Head of caudate nucleus (tissue), 42 donors: ENCODE results near the gene FOXO6.

Source experiments
- DNase-seq, 42 donors: peaks; one replicate each; pipeline versions ENCODE4 v3.0.0 to v3.0.0-alpha.2; 2020 to 2021; ENCODE audit warnings: mixed read lengths in 7 of 42
- intact Hi-C: fragments of 100-400 bp; cut with DNase I; formaldehyde crosslinking; loops from one replicate; pipeline ENCODE4 v1.15.0; 2022

The FOXO6 gene

DNA sequence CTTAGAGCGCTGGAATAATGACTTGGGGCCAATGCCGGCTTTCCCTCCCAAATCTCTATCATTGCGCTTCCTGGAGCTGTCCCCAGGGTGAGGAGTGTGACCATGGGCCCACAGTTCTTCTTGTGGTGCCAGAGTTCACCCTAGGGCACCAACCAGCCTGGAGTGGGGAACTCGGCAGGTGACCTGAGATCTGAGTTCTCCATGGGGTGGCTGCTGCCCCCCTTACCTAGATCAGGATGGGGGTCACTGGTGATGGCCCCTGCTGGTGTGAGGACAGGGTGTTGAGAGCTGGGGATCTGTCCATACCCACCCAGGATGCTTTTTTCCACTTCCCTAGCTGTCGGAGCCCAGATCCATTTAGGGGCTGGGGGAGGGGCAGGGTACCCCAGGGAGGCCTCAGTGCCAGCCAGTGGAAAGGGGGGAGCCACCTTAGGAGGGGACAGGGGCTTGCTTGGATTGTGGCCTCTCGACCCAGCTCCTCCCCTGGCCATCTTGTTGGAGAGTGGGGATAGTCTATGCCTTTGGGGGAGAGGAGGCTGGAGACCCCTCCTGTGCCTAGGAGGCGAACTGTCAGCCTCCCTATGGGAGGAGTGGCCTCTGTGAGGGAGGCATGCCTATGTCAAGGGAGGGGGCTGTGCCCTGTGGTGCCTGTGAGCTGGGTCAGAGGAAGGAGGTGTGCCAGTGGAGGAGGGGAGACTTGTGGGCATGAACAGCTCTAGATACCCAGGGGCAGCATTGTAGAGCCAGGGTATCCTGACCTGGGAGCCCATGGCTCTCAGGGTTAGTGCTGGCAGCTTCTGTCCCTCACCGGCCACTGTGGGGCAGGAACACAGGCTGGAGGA, 1.7 kb downstream of the FOXO6 start:
- peak in 1 of 42 donors; percentile 22 for DNase-seq

DNA sequence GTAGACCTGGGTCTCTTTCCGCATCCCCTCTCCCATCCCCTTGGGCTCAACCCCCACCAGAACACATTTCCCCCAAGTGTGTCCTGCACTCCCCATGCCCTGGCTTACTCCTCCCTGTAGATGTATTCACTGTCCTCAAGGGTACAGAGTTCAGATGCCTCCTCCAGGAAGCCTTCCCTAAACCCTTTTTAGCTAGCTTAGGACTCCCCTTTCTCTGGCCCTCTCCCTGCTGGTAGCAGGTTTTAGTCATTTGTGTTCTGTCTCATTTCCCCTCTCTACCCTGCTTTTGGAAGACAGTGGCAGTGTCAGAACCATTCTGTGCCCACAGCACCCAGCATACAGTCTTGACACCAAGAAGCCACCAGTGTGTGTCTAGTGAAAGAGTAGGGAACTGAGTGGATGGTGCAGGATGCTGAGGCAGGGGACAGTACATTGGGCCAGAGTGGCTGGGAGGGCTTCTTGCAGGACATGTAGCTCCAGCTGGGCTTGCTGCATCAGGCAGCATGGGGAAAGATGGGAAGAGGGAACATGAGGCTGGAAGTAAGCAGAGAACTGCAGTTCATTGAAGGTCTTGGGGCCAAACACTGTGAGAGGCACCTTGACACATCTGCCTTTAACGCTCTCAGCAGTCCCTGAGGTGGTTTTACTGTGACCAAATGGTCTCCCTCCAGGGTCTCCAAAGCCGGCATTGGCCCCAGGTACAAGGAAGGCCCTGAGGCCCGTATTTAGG, 2.5 kb downstream of the FOXO6 start:
- DNase-seq = no peak
- intact Hi-C loops = no loop called here

More for the DNA sequence above, 1.7 kb downstream of the FOXO6 start:
- intact Hi-C loops = no loop called here

DNA sequence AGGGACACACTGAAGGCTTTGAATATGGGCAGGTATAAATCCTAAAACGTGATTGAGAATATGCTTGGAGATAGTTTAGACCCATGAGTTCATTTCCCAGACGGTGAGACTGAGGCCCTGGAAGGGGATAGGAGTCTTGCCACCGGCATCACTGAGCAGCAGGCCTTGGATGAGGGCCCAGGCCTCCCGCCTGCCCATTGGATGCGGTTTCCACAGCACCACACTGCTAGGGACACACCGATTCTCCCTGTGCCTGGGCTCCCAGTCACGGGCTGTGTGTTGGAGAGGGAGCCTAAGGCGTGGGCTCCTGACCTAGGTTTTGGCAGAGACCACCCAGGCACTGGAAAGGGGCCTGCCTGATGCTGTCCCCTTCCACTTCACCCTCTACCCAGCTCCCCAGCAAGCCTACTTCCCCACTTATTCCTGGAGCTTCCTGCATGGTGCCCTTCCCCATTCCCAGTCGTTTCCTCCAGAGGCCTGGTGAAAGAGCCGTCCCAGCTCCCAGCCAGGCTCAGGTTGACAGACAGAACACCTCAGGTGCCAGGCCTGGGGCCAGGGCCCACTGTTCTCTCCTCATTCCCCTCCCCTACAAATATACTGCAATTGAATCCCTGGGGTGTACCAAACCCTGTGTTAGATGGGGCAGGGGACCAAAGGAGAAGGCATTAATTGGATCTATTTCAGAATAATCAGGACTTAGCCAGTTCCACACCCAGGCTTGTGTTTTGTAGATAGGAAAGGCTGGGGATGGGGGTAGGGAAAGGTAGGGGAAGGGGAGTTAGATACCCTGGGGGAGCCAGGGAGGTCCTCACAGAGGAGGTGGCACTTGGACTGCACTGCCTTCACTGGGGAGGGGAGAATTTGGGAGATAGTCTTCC, 3.4 kb downstream of the FOXO6 start:
- DNase-seq = peak in 4 of 42 donors; percentile 30 to 67 (median 38)
- intact Hi-C loops = loop anchor here (5.0 kb wide), 1 partner anchor 53 kb away; no protein-coding TSS in a partner anchor

GRCh38 chr1:41365320-41365633, 4.0 kb downstream of the FOXO6 start:
- intact Hi-C loops = loop anchor here (5.0 kb wide), 1 partner anchor 52 kb away; no protein-coding TSS in a partner anchor
- no peak for DNase-seq

DNA sequence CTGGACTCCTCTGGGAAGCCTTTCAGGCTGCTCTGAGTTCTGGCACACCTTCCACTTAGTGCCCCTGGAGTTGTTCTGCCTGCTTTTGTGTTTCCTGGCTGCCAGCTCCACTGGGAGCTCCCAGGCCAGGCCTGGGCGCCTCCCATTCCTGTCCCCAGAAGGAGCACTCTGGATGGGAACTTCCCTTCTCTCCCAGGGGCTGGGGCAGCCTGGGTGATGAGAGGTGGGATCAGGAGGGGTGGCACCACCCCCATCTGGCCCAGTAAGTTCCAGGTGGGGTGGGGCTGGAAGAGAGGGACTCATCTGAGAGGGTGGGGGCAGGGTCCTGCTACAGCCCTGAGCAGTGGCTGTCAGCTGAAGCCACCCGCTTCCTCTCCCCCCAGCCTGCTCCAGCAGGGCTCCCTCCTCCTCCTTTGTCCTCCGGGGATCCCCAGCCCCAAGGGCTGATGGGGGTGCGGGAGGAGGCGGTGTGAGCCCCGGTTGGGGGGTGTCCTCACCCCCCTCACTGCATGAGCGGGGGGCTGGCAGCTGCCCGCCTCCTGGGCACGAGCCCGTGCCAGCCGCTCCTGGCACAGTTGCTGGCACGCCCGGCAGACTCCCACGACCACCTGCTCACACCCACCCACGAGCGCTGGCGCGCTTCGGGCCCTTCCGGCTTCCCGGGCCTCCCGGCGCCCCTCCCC, 4.7 kb downstream of the FOXO6 start:
- intact Hi-C loops = loop anchor here (5.0 kb wide), 1 partner anchor 51 kb away; no protein-coding TSS in a partner anchor
- DNase-seq = peak in 38 of 42 donors; percentile 42 to 84 (median 65)

- intact Hi-C loops = loop anchor here (5.0 kb wide), 1 partner anchor 51 kb away; no protein-coding TSS in a partner anchor
- peak in 29 of 42 donors; percentile 31 to 78 (median 56) for DNase-seq
These were observed 5.4 kb downstream of the FOXO6 start for GRCh38 chr1:41366455-41367287.

- DNase-seq = no peak
- intact Hi-C loops = loop anchor here (5.0 kb wide), 1 partner anchor 50 kb away; no protein-coding TSS in a partner anchor
These were observed 6.0 kb downstream of the FOXO6 start for GRCh38 chr1:41367288-41367642.

GRCh38 chr1:41368366-41368765, 7.1 kb downstream of the FOXO6 start:
- intact Hi-C loops = loop anchor here (5.0 kb wide), 1 partner anchor 49 kb away; no protein-coding TSS in a partner anchor
- DNase-seq = no peak

- no peak for DNase-seq
- intact Hi-C loops = loop anchor here (5.0 kb wide), 1 partner anchor 48 kb away; no protein-coding TSS in a partner anchor
These were observed 7.6 kb downstream of the FOXO6 start for GRCh38 chr1:41368801-41369200.

DNA sequence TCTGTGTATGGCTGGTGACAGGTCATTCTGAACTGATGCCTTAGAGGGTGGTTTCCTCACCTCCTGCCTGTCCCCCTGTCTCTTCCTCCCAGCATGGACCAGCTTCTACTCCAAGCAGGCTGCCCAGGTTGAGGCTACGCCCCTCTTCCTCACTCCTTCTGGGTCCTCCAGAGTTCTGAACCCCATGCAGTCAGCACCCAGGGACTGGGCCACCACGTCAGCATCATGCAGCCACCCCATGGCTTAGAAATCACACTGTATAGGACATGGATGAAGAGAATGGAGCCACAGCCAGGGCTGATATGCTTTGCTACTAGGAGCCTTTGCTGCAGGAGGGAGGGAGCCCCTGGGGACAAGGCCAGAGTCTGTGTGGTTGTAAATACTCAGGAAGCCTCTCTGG, 8.3 kb downstream of the FOXO6 start:
- intact Hi-C loops = loop anchor here (5.0 kb wide), 1 partner anchor 48 kb away; no protein-coding TSS in a partner anchor
- DNase-seq = no peak

DNA sequence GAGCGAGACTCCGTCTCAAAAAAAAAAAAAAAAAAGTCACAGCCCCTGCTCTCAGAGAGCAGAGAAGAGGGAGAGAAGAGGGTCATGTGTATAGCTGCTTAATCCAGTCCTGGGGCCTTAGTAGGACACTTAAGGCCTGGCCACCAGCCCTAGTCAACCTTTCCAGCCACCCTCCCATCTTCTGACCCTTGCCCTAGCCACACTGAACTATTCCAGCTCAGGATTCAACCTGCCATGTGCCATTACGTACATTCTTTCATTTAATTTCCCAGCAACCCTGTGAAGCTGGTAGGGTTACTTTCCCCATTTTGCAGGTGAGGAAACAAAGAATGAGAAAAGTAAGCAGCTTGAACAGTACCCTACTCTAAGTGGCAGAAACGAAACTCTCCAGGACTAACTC, 9.0 kb downstream of the FOXO6 start:
- no peak for DNase-seq
- intact Hi-C loops = no loop called here

DNA sequence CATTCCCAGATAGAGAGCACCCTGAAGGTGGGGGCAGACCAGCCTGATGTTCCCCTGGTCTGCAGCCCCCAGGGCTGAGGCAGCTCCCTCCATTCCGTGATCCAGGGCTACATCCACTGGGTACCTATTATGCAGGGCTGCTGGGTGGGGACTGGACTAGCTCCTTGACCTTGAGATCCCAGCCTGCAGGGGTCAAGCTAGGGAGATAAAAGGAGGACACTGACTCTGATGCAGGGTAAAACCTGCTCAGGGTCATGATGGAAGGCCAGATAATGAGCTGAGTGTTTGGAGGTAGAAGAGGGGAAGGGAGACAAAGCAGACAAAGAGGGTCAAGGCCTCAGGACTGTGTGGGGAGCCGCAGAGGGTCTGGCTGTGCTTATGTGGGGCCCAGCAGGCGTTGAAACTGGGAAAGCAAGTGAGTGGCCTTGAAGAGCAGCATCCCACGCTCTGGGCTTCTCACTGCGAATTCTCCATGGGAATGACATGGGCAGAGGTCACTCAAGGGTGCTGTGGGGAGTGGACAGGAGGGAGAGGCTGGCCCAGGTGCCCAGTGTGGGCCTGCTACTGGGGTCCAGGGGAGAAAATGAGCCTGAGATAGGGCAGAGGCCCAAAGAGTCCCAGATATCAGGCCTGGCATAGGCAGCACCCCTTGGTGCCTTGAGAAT, 9.7 kb downstream of the FOXO6 start:
- DNase-seq = no peak
- intact Hi-C loops = no loop called here

- intact Hi-C loops = no loop called here
- DNase-seq = peak; percentile 39 to 92 (median 81)
These were observed 10.7 kb downstream of the FOXO6 start for GRCh38 chr1:41371630-41372599.

DNA sequence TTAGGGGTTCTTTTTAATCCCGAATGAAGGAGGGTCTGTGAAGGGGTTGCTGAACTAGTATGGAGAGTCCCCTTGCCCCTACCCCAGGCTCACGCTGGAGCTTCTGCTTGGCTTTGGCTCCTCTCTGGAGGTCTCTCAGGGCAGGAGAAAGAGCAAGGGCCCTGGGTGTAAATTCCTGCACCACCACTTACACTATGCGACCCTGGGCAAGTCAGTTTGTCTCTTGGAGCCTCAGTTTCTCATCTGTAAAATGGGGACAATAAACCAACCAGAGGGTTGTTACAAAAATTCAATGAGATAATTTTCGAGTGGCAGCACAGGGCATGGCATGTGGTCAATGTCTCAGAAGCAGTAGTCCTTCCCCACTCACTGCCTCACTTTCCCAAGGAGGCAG, 11.4 kb downstream of the FOXO6 start:
- intact Hi-C loops = no loop called here
- no peak for DNase-seq

DNA sequence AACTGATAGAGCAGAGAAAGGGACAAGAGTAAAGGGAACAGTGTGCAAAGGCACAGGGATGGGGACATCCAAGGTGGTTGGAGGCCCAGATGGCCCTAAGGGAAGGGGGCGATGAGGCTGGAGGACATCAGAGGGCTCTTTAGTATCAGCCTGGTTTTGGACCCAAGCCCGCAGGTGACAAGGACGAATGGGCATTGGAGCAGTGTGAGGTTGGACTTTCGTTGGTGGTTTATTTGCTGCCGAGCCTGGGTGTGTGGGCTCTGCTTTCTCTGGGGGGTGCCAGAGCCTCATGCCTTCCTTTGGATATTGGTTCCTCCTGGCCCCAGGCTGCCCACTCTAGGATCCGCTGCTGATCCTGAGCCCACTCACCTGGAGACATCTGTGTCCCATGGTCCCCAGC, 12.1 kb downstream of the FOXO6 start:
- intact Hi-C loops = no loop called here
- no peak for DNase-seq

DNA sequence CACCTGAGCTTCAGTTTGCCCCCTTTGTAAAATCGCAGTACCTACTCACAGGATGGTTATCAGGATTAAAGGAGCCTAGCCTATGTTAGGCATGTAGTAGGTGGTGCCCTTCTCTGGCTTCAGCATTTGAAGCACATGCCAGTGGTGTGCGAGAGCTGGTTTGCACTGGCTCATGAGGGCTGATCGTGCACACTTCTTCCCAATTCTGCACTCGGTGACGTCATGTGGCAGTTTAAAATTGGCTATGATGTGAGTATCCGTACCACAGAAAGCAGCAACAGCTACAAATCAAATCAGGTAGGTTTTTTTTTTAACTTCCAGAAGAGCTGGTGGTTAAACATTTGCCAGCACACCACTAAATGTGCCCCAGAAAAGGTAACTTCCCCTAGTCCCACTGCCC, 13.5 kb downstream of the FOXO6 start:
- no peak for DNase-seq
- intact Hi-C loops = no loop called here
